HK-2 (cell line): ENCODE data around the gene DISC1.
"Not testable (repeated sequence)": the region's sequence is repeated elsewhere in the genome, so short reads cannot be mapped to it uniquely, and the experiment has no call there.

ENCODE experiments used
- DNase-seq: peaks from one replicate; pipeline ENCODE4 v3.0.0-alpha.2; 2018; ENCODE audit not compliant: unreplicated experiment

Gene DISC1

GRCh38 chr1:231728987-231729386, 102.4 kb downstream of the DISC1 start:
- DNase-seq = not testable (repeated sequence)

- DNase-seq = no peak
Observed at GRCh38 chr1:231729544-231729943, 103.0 kb downstream of the DISC1 start.

DNA sequence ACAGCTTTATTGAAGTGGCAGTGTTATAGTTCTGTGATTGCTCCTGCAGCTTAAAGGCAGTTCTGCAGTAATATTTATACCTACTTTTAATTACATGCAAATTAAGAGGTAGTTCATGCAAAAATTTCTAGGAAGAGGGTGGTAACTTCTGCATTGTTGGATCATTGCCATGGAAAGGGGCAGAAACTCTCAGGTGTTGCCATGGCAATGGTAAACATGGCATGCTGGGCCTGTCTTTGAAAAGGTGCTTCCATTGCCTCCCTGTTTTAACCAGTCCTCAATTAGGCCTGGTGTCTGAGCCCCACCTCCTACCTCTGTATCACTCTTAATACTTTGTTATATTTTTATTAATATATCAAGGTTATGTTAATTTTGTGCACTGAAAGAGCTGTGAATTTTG, 104.7 kb downstream of the DISC1 start:
- no peak for DNase-seq

DNA sequence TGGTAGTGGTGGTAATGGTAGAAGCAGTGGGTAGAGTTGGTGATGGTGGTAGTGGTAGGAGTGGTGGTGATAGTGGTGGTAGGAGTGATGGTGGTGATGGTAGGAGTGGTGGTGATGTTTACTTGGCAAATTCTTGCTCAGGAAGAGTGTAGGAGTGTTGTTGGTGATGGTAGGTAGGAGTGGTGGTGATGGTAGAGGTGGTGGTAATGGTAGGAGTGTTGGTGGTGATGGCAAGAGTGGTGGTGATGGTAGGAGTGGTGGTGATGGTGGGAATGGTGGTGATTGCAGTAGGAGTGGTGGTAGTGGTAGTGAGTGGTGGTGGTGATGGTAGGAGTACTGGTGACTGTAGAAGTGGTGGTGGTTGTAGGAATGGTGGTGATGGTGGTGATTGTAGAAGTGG, 106.5 kb downstream of the DISC1 start:
- DNase-seq = no peak

GRCh38 chr1:231733672-231734071, 107.1 kb downstream of the DISC1 start:
- no peak for DNase-seq

DNA sequence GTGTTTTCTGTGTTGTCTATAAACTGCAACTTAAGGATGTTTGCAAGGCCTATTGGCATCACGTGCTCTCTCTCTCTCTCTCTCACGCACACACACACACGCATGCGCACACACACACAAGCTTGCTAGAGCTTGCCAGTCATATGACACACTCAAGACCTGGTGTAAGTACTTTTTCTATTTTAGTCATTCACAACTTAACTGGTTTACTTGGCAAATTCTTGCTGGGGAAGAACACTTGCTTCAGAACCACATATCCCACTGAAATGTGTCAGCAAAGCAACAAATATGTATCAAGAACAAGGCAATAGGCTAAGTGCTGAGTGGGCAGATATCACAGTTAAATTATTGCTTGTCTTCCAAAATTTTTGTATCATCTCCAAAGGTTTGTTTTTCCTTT, 107.8 kb downstream of the DISC1 start:
- DNase-seq = no peak

GRCh38 chr1:231735411-231735810, 108.8 kb downstream of the DISC1 start:
- no peak for DNase-seq

DNA sequence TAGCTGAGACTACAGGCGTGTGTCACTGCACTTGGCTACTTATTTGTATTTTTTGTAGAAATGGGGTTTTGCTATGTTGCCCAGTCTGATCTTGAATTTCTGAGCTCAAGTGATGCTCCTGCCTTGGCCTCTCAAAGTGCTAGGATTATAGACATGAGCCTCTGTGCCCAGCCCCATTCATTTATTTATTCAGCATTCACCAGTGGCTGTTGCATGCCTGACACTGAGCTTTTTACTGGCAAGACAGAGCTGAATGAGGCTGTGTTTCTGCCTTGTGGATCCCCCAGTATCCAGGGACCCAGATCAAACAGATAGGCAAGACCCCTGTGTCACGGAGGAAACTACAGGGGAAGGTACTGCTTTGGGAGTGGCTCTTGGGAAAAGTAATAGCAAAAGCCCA, 109.4 kb downstream of the DISC1 start:
- no peak for DNase-seq

DNA sequence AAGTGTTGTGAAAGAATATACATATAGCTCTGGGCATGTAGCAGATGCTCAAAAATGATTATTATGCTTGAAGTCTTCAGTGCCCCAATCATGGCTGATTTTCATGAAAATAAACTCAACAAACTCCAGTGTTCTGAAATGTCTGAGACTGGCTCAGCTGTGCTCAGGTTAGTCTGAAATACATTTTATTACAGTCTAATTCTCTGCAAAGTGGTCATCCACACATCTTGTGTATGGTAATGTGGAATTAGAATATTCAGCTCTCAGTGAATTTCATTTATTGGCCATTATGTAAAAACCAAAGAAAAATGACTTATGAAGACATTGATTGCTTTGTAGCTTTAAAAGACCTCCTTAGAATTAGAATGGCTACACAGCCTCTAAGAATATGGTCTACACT, 109.9 kb downstream of the DISC1 start:
- DNase-seq = no peak

DNA sequence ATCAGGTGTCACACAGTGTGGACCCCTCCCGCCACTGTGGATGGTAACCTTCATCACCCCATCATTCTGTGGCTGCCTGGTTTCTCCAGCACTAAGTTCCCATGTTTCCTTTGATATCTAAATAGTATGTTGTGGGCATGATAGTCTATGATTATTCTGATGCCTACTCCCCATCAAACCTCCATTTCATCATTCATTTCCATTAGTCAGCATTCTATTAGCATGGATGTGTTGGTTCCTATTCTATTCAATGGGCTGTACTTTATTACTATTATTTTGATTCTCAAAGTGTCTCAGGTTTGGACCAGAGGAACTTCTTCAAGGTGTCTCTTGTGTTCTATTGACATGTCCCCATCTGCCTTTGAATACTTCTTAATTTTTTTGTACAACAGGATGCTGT, 112.0 kb downstream of the DISC1 start:
- no peak for DNase-seq

DNA sequence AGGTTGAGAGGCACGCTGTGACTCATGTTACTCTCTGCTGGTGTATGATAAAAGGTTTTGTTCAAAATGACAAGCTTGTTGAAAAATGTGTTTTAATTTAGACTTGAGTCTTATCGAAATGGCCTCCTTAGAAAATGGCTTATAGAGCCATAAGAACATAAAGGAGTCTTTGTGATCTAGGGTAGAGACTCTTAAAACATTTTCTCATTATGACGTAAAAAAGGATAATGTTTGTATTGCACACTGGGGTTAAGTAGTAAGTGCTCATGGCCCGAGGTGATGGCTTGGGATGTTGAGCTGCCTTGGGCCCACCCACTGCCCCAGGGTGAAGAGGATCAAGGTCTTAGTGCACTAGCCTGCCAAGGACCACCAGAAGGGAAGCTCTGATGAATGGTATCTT, 117.4 kb downstream of the DISC1 start:
- no peak for DNase-seq

DNA sequence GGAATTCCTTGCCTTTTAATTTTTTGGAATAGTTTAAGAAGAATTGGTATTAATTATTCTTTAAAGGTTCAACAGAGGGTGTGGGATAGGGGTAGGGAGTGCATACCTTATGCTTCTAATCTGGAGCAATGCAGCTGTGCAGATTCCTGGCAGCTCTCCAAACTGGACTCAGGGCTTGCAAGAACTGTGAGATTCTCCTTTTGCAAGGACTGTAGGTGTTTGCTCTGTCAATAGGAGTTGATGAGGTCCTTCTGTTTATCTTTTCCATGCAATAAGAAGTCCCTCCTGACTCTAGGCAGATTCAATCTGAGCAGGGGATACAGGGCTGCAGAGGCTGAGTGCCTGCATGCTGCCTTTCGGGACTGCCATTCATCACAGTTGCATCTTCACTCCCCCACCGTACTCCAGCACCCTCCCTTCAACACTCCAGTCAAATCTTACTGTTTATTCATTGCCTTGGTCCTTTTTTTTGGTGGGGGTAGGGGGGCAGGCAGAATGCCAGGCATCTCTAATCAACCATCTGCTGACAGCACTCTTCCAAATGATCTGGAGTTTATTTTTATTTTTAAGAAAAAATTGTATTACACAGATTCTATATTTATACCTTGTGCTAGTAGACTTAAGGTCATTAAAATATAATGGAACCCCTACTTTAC, 122.3 kb downstream of the DISC1 start:
- no peak for DNase-seq

DNA sequence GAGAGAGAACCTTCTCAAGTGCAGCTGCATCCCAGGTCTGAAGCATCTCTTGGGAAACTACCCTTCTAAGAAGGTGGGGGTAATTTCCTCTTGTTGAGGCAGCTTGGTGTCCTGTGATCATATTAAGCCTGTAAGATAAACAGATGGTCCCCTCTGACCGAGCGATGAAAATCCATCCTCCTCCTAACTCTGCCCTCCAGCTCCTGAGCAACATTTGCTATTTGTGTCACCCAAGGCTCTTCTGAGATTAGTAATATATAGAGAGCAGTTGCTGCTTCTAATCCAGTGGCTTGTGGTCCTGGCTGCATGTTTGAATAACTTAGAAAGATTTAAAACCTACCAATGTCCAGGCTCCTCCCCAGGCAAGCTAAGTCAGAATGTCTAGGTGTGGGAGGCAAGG, 123.7 kb downstream of the DISC1 start:
- no peak for DNase-seq

DNA sequence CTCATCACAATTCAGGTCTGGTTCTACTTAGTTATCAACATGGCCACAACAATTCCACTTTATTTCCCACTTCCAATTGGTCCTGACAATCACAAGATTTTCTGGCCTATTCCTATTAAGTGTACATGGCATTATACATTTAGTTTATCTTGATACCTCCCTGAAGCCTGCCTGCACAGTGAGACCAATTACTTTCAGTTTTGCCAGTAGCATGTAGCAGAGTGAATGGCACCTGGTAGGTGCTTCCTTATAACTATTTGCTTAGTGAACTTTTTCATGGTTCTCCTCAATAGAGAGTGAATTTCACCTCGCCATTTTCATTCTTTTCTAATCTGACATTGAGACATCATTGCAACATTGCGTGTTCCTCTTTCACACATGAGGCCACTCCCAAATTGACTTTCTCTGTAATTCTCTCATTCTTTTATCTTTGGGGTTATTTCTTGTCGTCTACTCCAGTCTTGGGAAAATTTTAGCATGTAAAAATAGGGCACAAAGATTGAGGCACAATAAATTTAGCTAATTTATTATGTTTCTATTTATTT, 124.3 kb downstream of the DISC1 start:
- no peak for DNase-seq

- no peak for DNase-seq
Observed at GRCh38 chr1:231751415-231751814, 124.8 kb downstream of the DISC1 start.

GRCh38 chr1:231753313-231753712, 126.7 kb downstream of the DISC1 start:
- no peak for DNase-seq

GRCh38 chr1:231757101-231757404, 130.5 kb downstream of the DISC1 start:
- DNase-seq = no peak

GRCh38 chr1:231757759-231758158, 131.2 kb downstream of the DISC1 start:
- no peak for DNase-seq

DNA sequence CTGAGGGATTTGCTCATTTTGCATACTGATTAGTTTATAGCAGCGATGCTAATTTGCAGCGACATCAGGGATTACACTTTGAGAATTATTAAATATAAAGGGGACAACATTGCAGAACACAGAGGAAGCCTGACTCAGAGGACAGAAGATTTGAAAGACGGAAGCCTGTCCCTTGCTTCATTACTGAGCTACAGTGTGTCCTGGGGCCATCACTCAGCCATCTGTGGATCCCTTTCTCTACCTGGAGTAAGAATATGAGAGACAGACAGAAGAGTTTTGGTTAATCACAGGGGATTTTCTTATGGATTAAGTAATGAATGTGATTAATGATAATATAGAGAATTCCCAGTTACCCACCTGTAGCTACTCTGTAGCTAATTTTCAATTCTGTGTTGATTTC, 134.7 kb downstream of the DISC1 start:
- DNase-seq = no peak

DNA sequence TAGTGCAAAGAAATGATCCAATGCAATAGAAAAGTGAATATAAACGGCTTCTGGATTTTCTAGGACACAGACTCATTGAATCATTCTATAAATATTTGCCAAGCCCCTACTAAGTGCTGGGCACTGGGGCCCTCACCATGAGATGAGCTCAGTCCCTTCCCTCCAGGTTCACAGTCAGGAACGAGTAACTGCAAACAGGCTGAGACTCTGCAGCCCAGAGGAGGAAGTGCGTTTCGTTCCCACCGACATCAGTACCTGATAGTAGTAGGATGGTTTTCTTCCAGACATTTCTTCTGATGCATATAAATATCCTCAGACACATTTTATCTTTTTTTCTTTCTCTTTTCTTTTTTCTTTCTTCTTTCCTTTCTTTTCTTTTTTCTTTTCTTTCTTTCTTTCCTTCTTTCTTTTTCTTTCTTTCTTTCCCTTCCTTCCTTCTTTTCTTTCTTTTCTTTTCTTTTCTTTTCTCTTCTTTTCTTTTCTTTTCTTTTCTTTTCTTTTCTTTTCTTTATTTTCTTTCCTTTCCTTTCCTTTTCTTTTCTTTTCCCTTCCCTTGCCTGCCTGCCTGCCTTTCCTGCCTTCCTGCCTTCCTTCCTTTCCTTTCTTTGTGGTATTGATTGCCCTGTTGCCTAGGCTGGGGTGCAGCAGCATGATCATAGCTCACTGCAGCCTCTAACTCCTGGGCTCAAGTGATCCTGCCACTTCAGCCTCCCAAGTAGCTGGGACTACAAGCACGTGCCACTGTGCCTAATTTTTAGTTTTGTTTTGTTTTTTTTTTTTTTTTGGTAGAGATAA, 135.4 kb downstream of the DISC1 start:
- DNase-seq = no peak

DNA sequence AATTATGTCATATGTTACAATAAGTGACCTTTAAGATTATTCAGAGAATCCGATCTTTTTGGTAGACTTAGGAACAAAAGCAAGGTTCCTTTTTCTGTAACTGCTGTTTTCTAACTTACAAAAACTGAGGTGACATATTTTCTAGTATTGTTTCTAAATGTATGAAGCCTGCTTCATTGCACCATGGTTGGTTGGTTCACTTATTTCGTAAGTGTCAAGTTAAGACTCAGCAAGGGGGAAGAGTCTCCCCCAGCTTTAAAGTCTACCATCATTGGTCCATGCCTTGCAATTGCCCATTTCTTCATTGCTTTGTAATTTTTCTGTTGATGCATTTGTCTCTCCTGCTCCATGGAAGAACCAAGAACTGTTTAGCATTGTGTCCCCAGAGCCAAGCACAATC, 136.9 kb downstream of the DISC1 start:
- no peak for DNase-seq

- DNase-seq = not testable (repeated sequence)
Observed at GRCh38 chr1:231765825-231766224, 139.2 kb downstream of the DISC1 start.

DNA sequence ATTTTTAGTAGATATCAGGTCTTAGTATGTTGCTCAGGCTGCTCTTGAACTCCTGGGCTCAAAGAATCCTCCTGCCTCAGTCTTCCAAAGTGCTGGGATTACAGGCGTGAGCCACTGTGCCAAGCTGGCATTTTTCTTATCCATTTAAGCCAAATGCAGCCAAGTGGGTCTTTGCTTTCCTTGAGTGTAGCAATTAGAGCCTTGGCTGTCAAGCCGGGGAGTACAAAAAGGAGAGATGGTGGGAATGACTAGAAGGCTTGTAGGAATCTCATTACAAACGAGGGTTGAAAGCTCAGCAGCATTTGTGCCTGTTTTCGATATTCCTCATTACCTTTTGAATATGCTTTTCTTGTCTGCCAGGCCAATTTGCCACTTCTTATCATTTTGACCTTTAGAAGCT, 140.9 kb downstream of the DISC1 start:
- no peak for DNase-seq

GRCh38 chr1:231768416-231768815, 141.8 kb downstream of the DISC1 start:
- DNase-seq = no peak
